ENCODE measurements around the gene PPP1R7. TPM values are rescaled to one million over a fixed set of nuclear protein-coding genes. Genes with fewer than 3 reads are reported as not detected.

Gene PPP1R7
- total RNA-seq, 1 donor from 2014 or later = 49.9 TPM

DNA sequence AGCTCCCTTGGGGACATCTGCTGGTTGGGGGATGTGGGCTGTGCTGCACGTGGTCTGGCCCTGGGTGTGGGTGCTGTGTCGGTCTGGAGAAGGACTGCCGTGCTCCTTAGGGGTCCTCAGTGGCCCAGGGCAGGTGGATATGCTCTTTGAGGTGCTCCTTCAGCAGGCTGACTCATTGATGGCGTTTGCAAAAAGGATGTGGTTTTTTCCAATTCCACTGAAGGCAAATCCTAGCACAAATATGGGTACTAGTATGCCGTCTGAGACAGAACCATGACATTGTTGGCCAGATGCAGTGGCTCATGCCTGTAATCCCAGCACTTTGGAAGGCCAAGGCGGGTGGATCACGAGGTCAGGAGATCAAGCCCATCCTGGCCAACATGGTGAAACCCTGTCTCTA, 3.3 kb downstream of the PPP1R7 start:
- TF ChIP-seq, protein P1, sequence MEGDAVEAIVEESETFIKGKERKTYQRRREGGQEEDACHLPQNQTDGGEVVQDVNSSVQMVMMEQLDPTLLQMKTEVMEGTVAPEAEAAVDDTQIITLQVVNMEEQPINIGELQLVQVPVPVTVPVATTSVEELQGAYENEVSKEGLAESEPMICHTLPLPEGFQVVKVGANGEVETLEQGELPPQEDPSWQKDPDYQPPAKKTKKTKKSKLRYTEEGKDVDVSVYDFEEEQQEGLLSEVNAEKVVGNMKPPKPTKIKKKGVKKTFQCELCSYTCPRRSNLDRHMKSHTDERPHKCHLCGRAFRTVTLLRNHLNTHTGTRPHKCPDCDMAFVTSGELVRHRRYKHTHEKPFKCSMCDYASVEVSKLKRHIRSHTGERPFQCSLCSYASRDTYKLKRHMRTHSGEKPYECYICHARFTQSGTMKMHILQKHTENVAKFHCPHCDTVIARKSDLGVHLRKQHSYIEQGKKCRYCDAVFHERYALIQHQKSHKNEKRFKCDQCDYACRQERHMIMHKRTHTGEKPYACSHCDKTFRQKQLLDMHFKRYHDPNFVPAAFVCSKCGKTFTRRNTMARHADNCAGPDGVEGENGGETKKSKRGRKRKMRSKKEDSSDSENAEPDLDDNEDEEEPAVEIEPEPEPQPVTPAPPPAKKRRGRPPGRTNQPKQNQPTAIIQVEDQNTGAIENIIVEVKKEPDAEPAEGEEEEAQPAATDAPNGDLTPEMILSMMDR (IDR thresholded peaks at IDR 0.05; ENCODE audit: unreplicated experiment) = no peak
- Mint-ChIP-seq H3K27ac (no peak overlapping the region), H3K27me3 (no peaks in the 10 kb centered on the region), H3K4me1 (ENCODE audit: low read depth) (peaks cover 13% of the 10 kb centered on the region), H3K36me3 (ENCODE audit: insufficient read depth) (peaks cover 3% of the 10 kb centered on the region), H3K4me3 (ENCODE audit: low read depth) (no peak overlapping the region), H3K9me3 (ENCODE audit: low read depth) (no peaks in the 10 kb centered on the region)
- DNase-seq (ENCODE audit: low spot score, unreplicated experiment) = no peak

DNA sequence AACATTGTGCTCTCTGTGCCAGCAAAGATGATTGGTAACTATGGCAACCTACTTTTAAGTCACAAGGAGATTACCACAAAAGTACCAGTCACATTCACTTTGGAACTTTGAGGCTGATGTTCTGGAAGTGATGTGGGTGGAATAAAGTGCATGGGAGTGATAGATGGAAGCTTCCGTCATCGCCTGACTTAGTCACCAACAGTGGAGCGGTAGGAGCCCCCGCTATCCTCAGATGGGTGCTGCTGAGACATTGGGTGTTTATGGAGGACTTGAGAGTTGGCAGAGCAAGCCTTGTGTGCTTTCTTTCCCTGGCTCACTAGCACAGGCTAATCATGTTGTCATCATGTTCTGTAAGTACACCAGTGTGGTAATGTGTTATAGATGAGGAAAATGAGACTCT, 4.6 kb downstream of the PPP1R7 start:
- Mint-ChIP-seq H3K4me1 (ENCODE audit: low read depth) (peaks cover 13% of the 10 kb centered on the region), H3K27ac (no peak overlapping the region), H3K9me3 (ENCODE audit: low read depth) (no peaks in the 10 kb centered on the region), H3K27me3 (no peaks in the 10 kb centered on the region), H3K4me3 (ENCODE audit: low read depth) (no peak overlapping the region), H3K36me3 (ENCODE audit: insufficient read depth) (peaks cover 3% of the 10 kb centered on the region)
- DNase-seq (ENCODE audit: low spot score, unreplicated experiment) = no peak
- TF ChIP-seq, protein P1 (IDR thresholded peaks at IDR 0.05; ENCODE audit: unreplicated experiment) = no peak

DNA sequence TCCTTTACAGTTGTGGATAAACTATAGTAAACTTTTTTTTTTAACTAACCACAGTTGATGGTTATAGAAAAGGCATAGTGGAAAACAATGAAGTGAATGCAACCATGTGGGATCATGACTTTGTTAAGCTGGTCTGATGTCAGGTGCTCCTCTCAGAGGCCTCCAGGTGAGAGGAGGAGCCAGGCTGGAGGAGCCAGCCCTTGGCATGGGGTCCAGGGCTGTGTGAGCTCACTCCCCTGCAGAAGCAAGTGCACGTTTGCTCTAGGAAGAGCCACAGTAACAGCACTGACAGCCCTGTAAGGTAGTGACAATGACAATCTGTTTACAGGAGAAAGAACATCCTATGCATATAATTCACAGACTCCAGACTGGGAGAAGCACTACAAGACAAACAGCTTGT, 5.7 kb downstream of the PPP1R7 start:
- Mint-ChIP-seq H3K9me3 (ENCODE audit: low read depth) (no peaks in the 10 kb centered on the region), H3K4me3 (ENCODE audit: low read depth) (no peak overlapping the region), H3K27ac (no peak overlapping the region), H3K4me1 (ENCODE audit: low read depth) (peaks cover 6% of the 10 kb centered on the region), H3K27me3 (no peaks in the 10 kb centered on the region), H3K36me3 (ENCODE audit: insufficient read depth) (peaks cover 3% of the 10 kb centered on the region)
- TF ChIP-seq, protein P1 (IDR thresholded peaks at IDR 0.05; ENCODE audit: unreplicated experiment) = no peak
- no peak for DNase-seq (ENCODE audit: low spot score, unreplicated experiment)

DNA sequence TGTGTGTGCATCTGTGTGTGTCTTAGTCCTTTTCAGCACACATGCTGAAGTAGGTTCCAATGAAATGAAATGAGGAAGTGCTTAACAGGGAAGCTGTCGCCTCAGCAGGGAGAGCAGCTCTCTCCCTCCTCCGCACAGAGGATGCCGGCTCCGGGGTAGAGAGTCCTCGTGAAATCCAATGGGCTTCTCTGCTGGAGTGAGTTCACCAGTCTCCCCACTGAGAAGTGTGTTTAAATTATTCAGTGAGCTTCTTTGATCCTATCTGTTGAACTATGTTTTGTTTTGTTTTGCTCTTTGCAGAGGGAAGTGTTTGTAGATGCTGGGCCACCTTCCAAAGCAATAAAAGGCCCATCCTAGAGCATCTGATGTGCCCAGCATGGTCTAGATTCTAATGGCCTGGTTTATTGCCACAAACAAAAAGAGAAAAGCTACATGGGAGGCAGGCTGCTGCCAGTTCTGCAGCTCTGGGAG, 6.7 kb downstream of the PPP1R7 start:
- no peak overlapping the region for H3K4me3 Mint-ChIP-seq (ENCODE audit: low read depth)
- H3K4me1 Mint-ChIP-seq (ENCODE audit: low read depth) = peaks cover 2% of the 10 kb centered on the region
- H3K27ac Mint-ChIP-seq = no peak overlapping the region
- TF ChIP-seq, protein P1 (IDR thresholded peaks at IDR 0.05; ENCODE audit: unreplicated experiment) = no peak
- H3K36me3 Mint-ChIP-seq (ENCODE audit: insufficient read depth) = peaks cover 3% of the 10 kb centered on the region
- H3K27me3 Mint-ChIP-seq = no peaks in the 10 kb centered on the region
- no peaks in the 10 kb centered on the region for H3K9me3 Mint-ChIP-seq (ENCODE audit: low read depth)
- DNase-seq (ENCODE audit: low spot score, unreplicated experiment) = no peak

DNA sequence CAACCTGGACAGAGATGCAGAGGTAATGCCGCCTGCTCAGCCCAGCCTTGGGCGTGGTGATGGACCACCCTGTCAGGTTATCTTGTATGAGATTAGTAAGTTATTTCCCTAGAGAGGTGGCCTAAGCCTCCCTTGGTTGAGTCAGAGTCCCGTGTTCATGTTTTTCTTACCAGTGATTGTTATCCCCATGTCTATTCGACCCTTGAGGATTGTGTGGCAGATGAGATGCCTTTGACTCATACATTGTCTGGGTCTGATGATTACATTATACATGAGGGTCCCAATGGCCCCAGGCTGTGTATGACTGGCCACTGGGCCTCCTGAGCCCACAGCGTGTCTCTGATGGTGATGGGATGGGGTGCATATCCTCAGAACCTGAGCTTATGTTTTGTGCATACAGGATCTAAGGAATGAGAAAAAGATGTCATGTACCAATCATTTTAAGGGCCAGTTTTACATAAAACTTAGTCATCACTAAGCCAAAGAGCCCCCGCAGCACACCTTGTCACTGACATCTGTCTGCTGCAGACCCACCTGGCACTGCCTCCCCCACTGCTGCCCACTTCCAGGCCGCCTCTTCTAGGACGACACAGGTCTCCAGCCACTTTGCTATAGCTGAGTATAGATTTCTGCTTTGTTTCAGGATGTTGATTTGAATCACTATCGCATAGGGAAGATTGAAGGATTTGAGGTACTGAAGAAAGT, 7.7 kb downstream of the PPP1R7 start:
- TF ChIP-seq, protein P1 (IDR thresholded peaks at IDR 0.05; ENCODE audit: unreplicated experiment) = no peak

More for the DNA sequence above, 7.7 kb downstream of the PPP1R7 start:
- DNase-seq (ENCODE audit: low spot score, unreplicated experiment) = no peak
- Mint-ChIP-seq H3K36me3 (ENCODE audit: insufficient read depth) (peaks cover 6% of the 10 kb centered on the region), H3K27ac (no peak overlapping the region), H3K4me3 (ENCODE audit: low read depth) (no peak overlapping the region), H3K4me1 (ENCODE audit: low read depth) (peaks cover 6% of the 10 kb centered on the region), H3K27me3 (no peaks in the 10 kb centered on the region), H3K9me3 (ENCODE audit: low read depth) (no peaks in the 10 kb centered on the region)

Measured in progenitor cell of endocrine pancreas (in vitro differentiated cells).